Liver (tissue), 3 donors: ENCODE measurements around the gene MTHFSD.

Experiments used
- EGR1 ChIP-seq, 2 donors: IDR thresholded peaks; 2 replicates each; pipeline ENCODE4 v1.6.1; 2016 to 2018; ENCODE audit warnings: antibody characterized with exemption in 2 of 2, low read depth in 2 of 2
- FOXA1 ChIP-seq: IDR thresholded peaks from 2 replicates; pipeline ENCODE4 v1.6.1; 2016; ENCODE audit warnings: antibody characterized with exemption
- HNF4A ChIP-seq, 2 donors: conservative IDR thresholded peaks; 2 replicates each; pipeline ENCODE4 v1.6.1; 2016; ENCODE audit warnings: antibody characterized with exemption in 2 of 2, mild to moderate bottlenecking in 2 of 2
- HNF4G ChIP-seq: IDR thresholded peaks from 2 replicates; pipeline ENCODE4 v1.6.1; 2016; ENCODE audit warnings: antibody characterized with exemption
- JUND ChIP-seq, 2 donors: IDR thresholded peaks; 2 replicates each; pipeline ENCODE4 v1.6.1; 2016; ENCODE audit warnings: antibody characterized with exemption in 2 of 2
- RAD21 ChIP-seq, 2 donors: IDR thresholded peaks; 2 replicates each; pipeline ENCODE4 v1.6.1; 2016; ENCODE audit warnings: antibody characterized with exemption in 2 of 2, mild to moderate bottlenecking in 2 of 2
- SP1 ChIP-seq: IDR thresholded peaks from 2 replicates; pipeline ENCODE4 v1.6.1; 2018; ENCODE audit warnings: antibody characterized with exemption, mild to moderate bottlenecking
- TAF1 ChIP-seq: conservative IDR thresholded peaks from 2 replicates; pipeline ENCODE4 v1.6.1; 2016; ENCODE audit warnings: antibody characterized with exemption, mild to moderate bottlenecking
- YY1 ChIP-seq: IDR thresholded peaks from 2 replicates; pipeline ENCODE4 v1.6.1; 2016; ENCODE audit warnings: antibody characterized with exemption, mild to moderate bottlenecking
- ZBTB33 ChIP-seq: IDR thresholded peaks from 2 replicates; pipeline ENCODE4 v1.6.1; 2016; ENCODE audit warnings: antibody characterized with exemption
- TF ChIP-seq, protein P1 (sequence below): fragments of 150-350 bp; IDR thresholded peaks from 2 replicates; pipeline ENCODE4 v1.5.1; 2017; ENCODE audit warnings: improper control_type of control experiment, low read depth, low read length; ENCODE audit not compliant: missing input control
- TF ChIP-seq, protein P2 (sequence below): IDR thresholded peaks from 2 replicates; pipeline ENCODE4 v1.6.1; 2016; ENCODE audit warnings: antibody characterized with exemption
- TF ChIP-seq, protein P3 (sequence below): IDR thresholded peaks from 2 replicates; pipeline ENCODE4 v1.6.1; 2016; ENCODE audit warnings: antibody characterized with exemption, mild to moderate bottlenecking
- donor health status: healthy.
- donor health status: healthy.

DNA sequence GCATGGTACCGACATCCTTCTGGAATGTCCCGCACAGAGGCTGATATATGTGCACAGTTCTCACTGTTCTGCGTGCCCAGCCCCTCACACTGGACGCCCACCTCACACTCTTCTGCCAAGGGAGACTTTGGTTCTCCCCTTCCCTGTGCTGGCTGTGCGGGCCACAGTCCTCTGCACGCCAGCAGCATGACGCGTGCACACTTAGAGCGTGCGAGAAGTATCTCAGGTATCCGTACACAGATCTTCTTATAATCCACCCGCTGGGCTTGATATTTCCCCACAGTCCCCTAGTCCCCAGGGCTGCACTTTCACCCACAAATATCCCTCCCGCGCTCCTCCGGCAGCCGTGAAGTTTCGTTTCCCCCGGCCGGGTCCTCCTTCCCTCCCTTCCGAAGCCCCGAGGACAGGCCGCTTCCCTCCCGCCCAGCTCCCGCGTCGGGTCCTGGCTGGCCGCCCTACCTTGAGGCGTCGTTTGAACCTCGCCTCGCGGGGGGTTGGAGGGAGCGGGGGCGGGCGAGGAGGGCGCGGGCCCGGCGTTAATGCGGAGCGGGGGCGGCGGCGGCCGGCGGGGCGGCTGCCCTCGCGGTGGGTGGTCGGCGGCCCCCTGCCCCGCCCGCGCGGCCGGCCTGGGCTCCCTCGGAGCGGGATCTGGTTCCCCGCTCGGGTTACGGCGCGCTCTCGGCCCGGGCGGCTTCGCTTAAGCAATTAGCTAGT is 49.7 kb downstream of the MTHFSD start:
- TF ChIP-seq, protein P1, sequence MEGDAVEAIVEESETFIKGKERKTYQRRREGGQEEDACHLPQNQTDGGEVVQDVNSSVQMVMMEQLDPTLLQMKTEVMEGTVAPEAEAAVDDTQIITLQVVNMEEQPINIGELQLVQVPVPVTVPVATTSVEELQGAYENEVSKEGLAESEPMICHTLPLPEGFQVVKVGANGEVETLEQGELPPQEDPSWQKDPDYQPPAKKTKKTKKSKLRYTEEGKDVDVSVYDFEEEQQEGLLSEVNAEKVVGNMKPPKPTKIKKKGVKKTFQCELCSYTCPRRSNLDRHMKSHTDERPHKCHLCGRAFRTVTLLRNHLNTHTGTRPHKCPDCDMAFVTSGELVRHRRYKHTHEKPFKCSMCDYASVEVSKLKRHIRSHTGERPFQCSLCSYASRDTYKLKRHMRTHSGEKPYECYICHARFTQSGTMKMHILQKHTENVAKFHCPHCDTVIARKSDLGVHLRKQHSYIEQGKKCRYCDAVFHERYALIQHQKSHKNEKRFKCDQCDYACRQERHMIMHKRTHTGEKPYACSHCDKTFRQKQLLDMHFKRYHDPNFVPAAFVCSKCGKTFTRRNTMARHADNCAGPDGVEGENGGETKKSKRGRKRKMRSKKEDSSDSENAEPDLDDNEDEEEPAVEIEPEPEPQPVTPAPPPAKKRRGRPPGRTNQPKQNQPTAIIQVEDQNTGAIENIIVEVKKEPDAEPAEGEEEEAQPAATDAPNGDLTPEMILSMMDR: no peak
- TF ChIP-seq EGR1 (IDR thresholded peaks at IDR 0.05; ENCODE audit: low read depth in 2 of 2): no peak
- no peak for TF ChIP-seq FOXA1
- no peak for TF ChIP-seq RAD21 (IDR thresholded peaks at IDR 0.05)
- TF ChIP-seq YY1: no peak
- TF ChIP-seq HNF4A (conservative IDR thresholded peaks at IDR 0.05): no peak
- TF ChIP-seq, protein P2, sequence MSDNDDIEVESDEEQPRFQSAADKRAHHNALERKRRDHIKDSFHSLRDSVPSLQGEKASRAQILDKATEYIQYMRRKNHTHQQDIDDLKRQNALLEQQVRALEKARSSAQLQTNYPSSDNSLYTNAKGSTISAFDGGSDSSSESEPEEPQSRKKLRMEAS: no peak
- TF ChIP-seq JUND (IDR thresholded peaks at IDR 0.05): no peak
- no peak for TF ChIP-seq HNF4G
- TF ChIP-seq SP1: no peak
- TF ChIP-seq ZBTB33: no peak
- TF ChIP-seq TAF1: no peak
- TF ChIP-seq, protein P3, sequence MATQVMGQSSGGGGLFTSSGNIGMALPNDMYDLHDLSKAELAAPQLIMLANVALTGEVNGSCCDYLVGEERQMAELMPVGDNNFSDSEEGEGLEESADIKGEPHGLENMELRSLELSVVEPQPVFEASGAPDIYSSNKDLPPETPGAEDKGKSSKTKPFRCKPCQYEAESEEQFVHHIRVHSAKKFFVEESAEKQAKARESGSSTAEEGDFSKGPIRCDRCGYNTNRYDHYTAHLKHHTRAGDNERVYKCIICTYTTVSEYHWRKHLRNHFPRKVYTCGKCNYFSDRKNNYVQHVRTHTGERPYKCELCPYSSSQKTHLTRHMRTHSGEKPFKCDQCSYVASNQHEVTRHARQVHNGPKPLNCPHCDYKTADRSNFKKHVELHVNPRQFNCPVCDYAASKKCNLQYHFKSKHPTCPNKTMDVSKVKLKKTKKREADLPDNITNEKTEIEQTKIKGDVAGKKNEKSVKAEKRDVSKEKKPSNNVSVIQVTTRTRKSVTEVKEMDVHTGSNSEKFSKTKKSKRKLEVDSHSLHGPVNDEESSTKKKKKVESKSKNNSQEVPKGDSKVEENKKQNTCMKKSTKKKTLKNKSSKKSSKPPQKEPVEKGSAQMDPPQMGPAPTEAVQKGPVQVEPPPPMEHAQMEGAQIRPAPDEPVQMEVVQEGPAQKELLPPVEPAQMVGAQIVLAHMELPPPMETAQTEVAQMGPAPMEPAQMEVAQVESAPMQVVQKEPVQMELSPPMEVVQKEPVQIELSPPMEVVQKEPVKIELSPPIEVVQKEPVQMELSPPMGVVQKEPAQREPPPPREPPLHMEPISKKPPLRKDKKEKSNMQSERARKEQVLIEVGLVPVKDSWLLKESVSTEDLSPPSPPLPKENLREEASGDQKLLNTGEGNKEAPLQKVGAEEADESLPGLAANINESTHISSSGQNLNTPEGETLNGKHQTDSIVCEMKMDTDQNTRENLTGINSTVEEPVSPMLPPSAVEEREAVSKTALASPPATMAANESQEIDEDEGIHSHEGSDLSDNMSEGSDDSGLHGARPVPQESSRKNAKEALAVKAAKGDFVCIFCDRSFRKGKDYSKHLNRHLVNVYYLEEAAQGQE: no peak
